ENCODE data around the gene PRKCA.

- TF ChIP-seq POLR2A (IDR thresholded peaks at IDR 0.05) (no peak), CTCF (IDR thresholded peaks at IDR 0.05) (no peak)
These were observed 331.8 kb downstream of the PRKCA start for GRCh38 chr17:66634193-66634592.

All from uterus (tissue), 2 donors.